HCT116 (cell line): Measurements from ENCODE around the gene CRIM1. TPM values are rescaled to one million over a fixed set of nuclear protein-coding genes. Genes with fewer than 3 reads are reported as not detected.

Experiments used
- ATAC-seq: fragments of 200-7000 bp; cut with Tn5 transposase; 2 replicates; pipeline ENCODE4 v1.9.1; 2020; ENCODE audit warnings: mild to moderate bottlenecking, moderate library complexity
- BruUV-seq: library from RNA; stranded (reverse); fragments of 400-500 nt; replicated peaks from 2 replicates; lab custom pipeline; 2021; lab: Mats Ljungman, UMichigan
- CTCF ChIA-PET: fragments of 300-600 bp; sonication (Branson Sonifier 250); formaldehyde crosslinking; loops from one replicate; lab custom pipeline; 2021; ENCODE audit warnings: antibody characterized with exemption; lab: Charles Lee
- POLR2A ChIA-PET: fragments of 300-600, 350-600 bp; sonication (Branson Sonifier 250); formaldehyde crosslinking; loops from one replicate; lab custom pipeline; 2021; ENCODE audit warnings: antibody characterized with exemption; lab: Charles Lee
- RAD21 ChIA-PET, 2 experiments: fragments of 300-600 bp; sonication (Branson Sonifier 250); formaldehyde crosslinking; loops; one replicate each; lab custom pipeline; 2023; ENCODE audit warnings: low total read pairs in 2 of 2; ENCODE audit not compliant: uncharacterized antibody in 2 of 2, unreplicated experiment in 2 of 2, low non-redundant PET in 1 of 2; lab: Charles Lee
- DNase-seq: peaks from one replicate; pipeline ENCODE4 v3.0.0-alpha.2; 2010; ENCODE audit warnings: low read depth, low spot score
- H2AFZ ChIP-seq: fragments of 200-600 bp; shearing (Covaris generic), sonication (generic); 2 replicates; pipeline ENCODE4 v1.6.1; 2017; ENCODE audit warnings: low read depth, mixed run types, mixed read lengths, antibody characterized with exemption, low read length; ENCODE audit not compliant: poor library complexity, severe bottlenecking
- H3K27ac ChIP-seq: 2 replicates; pipeline ENCODE4 v1.5.1; 2012; ENCODE audit warnings: low read depth, low read length
- H3K27me3 ChIP-seq: fragments of 200-600 bp; sonication (generic); 2 replicates; pipeline ENCODE4 v1.6.1; 2016; ENCODE audit warnings: mixed run types, low read length, mixed read lengths; ENCODE audit not compliant: insufficient read depth
- H3K36me3 ChIP-seq, 2 experiments: fragments of 200-500 bp in 1 of 2; fragments of 200-600 bp in 1 of 2; sonication (Bioruptor generic) in 1 of 2; sonication (generic) in 1 of 2; 2 replicates each; pipeline versions ENCODE4 v1.5.1 to v1.6.1; 2014 to 2016; ENCODE audit warnings: low read length in 2 of 2, inconsistent platforms in 1 of 2, mixed read lengths in 1 of 2, mixed run types in 1 of 2; ENCODE audit not compliant: insufficient read depth in 2 of 2, control insufficient read depth in 1 of 2
- H3K4me1 ChIP-seq, 2 experiments: fragments of 200-600 bp in 1 of 2; sonication (generic) in 1 of 2; 2 replicates each; pipeline versions ENCODE4 v1.5.1 to v1.6.1; 2012 to 2017; ENCODE audit warnings: low read length in 2 of 2, inconsistent platforms in 1 of 2, mild to moderate bottlenecking in 1 of 2, mixed read lengths in 1 of 2, mixed run types in 1 of 2, moderate library complexity in 1 of 2; ENCODE audit not compliant: insufficient read depth in 2 of 2, control insufficient read depth in 1 of 2
- H3K4me2 ChIP-seq: fragments of 200-600 bp; sonication (generic); 2 replicates; pipeline ENCODE4 v1.6.1; 2017; ENCODE audit warnings: mixed run types, low read length, mixed read lengths
- H3K4me3 ChIP-seq, 2 experiments: fragments of 200-600 bp in 1 of 2; sonication (generic) in 1 of 2; replicated peaks in 1 of 2; 2 replicates each; pipeline ENCODE4 v1.5.1; 2011 to 2016; ENCODE audit warnings: low read length in 2 of 2, control low read depth in 1 of 2, low read depth in 1 of 2, mild to moderate bottlenecking in 1 of 2, mixed read lengths in 1 of 2, mixed run types in 1 of 2
- H3K79me2 ChIP-seq: fragments of 200-600 bp; sonication (generic); 2 replicates; pipeline ENCODE4 v1.6.1; 2017; ENCODE audit warnings: mild to moderate bottlenecking, mixed run types, low read length, moderate library complexity, mixed read lengths; ENCODE audit not compliant: insufficient read depth
- H3K9ac ChIP-seq: fragments of 200-600 bp; sonication (generic); 2 replicates; pipeline ENCODE4 v1.6.1; 2016; ENCODE audit warnings: low read length, mixed read lengths
- H3K9me2 ChIP-seq: fragments of 200-600 bp; sonication (generic), shearing (Covaris generic); 2 replicates; pipeline ENCODE4 v1.6.1; 2017; ENCODE audit warnings: mixed run types, mild to moderate bottlenecking, moderate library complexity; ENCODE audit not compliant: insufficient read depth
- H3K9me3 ChIP-seq, 2 experiments: fragments of 200-500 bp in 1 of 2; fragments of 200-600 bp in 1 of 2; sonication (Bioruptor generic) in 1 of 2; sonication (generic) in 1 of 2; 2 replicates each; pipeline ENCODE4 v1.6.1; 2014 to 2017; ENCODE audit warnings: low read length in 2 of 2, mixed read lengths in 2 of 2, inconsistent platforms in 1 of 2, low read depth in 1 of 2, mild to moderate bottlenecking in 1 of 2, mixed run types in 1 of 2, moderate library complexity in 1 of 2; ENCODE audit not compliant: control insufficient read depth in 1 of 2, insufficient read depth in 1 of 2
- H4K20me1 ChIP-seq: fragments of 200-600 bp; sonication (generic), shearing (Covaris generic); 2 replicates; pipeline ENCODE4 v1.6.1; 2017; ENCODE audit warnings: mixed run types, mild to moderate bottlenecking, moderate library complexity; ENCODE audit not compliant: insufficient read depth
- EGR1 ChIP-seq: IDR thresholded peaks from 2 replicates; pipeline ENCODE4 v1.6.1; 2012; ENCODE audit warnings: low read depth
- EZH2phosphoT487 ChIP-seq: fragments of 200-600 bp; IDR thresholded peaks from 2 replicates; pipeline ENCODE4 v1.6.1; 2018; ENCODE audit warnings: antibody characterized with exemption, borderline replicate concordance
- JUND ChIP-seq: IDR thresholded peaks from 2 replicates; pipeline ENCODE4 v1.6.1; 2012
- MAX ChIP-seq: IDR thresholded peaks from 2 replicates; pipeline ENCODE4 v1.6.1; 2012
- POLR2A ChIP-seq: IDR thresholded peaks from 2 replicates; pipeline ENCODE4 v1.7.0; 2011; ENCODE audit warnings: borderline replicate concordance; ENCODE audit not compliant: insufficient read depth, insufficient read length; ENCODE audit errors: extremely low read depth
- POLR2AphosphoS5 ChIP-seq: IDR thresholded peaks from 2 replicates; pipeline ENCODE4 v1.6.1; 2011; ENCODE audit warnings: mild to moderate bottlenecking, low read depth, low read length, moderate library complexity
- REST ChIP-seq: IDR thresholded peaks from 2 replicates; pipeline ENCODE4 v1.6.1; 2012; ENCODE audit warnings: low read depth
- SRF ChIP-seq: IDR thresholded peaks from 2 replicates; pipeline ENCODE4 v1.6.1; 2012; ENCODE audit warnings: low read depth
- intact Hi-C: fragments of 100-400 bp; cut with micrococcal nuclease; formaldehyde crosslinking; loops from 2 replicates; pipeline ENCODE4 v1.10.0; 2022
- total RNA-seq: library from RNA; stranded (reverse); gene quantifications from one replicate; pipeline ENCODE4 v1.2.1, GENCODE V29; 2021; ENCODE audit not compliant: unreplicated experiment

The CRIM1 gene
- total RNA-seq, 1 experiment from 2014 or later, result 27.2 TPM

GRCh38 chr2:36410681-36411080, 55.1 kb downstream of the CRIM1 start:
- Histone ChIP-seq H3K4me1 (peaks cover 2 to 19% of the 10 kb centered on the region in 2 experiments; a peak in 3 of 4 replicates), H3K79me2 (peaks cover 22% of the 10 kb centered on the region), H4K20me1 (peaks cover 5% of the 10 kb centered on the region; the same call in 1 of the 2 replicates), H3K4me2 (no peak overlapping the region), H3K27ac (no peak overlapping the region), H3K4me3 (no peak overlapping the region), H3K9me3 (no peaks in the 10 kb centered on the region), H3K27me3 (no peaks in the 10 kb centered on the region), H3K9me2 (no peaks in the 10 kb centered on the region), H2AFZ (no peak overlapping the region), H3K36me3 (no peaks in the 10 kb centered on the region), H3K9ac (no peak overlapping the region)
- CTCF ChIA-PET, result no interaction called here
- POLR2A ChIA-PET, result no interaction called here
- intact Hi-C loops, result no loop called here
- BruUV-seq, result no TSS peak
- RAD21 ChIA-PET, result no interaction called here
- DNase-seq, result no peak
- no peak for ATAC-seq
- TF ChIP-seq MAX (no peak), SRF (no peak), POLR2A (no peak), POLR2AphosphoS5 (no peak), EGR1 (no peak), JUND (no peak), REST (no peak), EZH2phosphoT487 (no peak)
